GM18867 (cell line): ENCODE results near the gene TMEM255B.

ENCODE experiments used
- ATAC-seq: cut with Tn5 transposase; IDR thresholded peaks from one replicate; pipeline ENCODE4 v1.9.1; 2021; ENCODE audit warnings: mild to moderate bottlenecking, moderate library complexity; ENCODE audit not compliant: unreplicated experiment

The TMEM255B gene

DNA sequence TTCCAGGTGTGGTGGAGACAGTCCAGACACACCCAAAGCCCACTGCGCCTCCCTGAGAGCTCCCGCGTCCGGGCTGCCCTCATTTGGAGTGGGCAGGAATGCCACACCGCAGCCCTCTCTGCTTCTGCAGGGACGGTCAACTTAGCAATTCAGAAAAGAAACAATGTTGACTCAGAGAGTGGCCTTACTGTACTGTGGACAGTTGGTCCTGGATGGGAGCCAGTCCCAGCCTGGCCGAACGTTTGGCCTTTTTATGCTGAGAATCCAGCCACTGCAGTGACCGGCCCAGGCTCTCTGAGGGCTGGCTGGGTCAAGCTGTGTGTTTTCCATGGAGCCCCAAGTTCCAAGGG lies 97.7 kb downstream of the TMEM255B start:
- no peak for ATAC-seq

DNA sequence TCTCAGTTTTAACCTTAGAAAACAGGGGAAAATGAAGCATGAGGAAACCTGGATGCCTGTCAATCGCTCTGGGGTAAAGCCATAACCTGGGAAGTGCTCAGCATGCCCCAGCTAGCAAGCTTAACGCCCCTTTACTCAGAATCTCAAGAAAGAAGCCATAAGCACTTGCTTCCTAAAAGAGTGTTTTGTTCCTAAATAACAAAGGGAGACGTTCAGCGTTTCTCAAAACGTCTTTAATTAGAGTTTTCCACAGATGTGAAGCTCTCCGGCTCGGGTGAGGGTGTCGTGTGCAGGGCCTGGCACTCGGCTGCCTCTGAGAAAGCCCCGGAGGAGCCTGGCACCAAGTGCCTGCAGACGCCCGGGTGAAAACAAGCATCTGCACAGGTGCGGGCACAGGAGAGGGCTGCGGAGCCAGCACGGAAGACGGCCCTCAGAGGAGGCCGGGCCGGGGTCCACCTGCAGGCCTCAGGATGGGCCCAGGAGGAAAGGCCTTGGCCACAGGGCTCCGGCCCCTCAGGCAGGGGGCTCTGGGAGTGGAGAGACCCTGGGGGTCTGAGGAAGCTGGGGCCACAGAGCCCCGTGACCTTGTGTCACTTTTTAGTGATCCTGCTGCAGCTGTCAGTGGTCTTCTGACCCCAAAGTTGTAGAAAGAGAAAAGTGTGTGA lies 98.6 kb downstream of the TMEM255B start:
- ATAC-seq = no peak

DNA sequence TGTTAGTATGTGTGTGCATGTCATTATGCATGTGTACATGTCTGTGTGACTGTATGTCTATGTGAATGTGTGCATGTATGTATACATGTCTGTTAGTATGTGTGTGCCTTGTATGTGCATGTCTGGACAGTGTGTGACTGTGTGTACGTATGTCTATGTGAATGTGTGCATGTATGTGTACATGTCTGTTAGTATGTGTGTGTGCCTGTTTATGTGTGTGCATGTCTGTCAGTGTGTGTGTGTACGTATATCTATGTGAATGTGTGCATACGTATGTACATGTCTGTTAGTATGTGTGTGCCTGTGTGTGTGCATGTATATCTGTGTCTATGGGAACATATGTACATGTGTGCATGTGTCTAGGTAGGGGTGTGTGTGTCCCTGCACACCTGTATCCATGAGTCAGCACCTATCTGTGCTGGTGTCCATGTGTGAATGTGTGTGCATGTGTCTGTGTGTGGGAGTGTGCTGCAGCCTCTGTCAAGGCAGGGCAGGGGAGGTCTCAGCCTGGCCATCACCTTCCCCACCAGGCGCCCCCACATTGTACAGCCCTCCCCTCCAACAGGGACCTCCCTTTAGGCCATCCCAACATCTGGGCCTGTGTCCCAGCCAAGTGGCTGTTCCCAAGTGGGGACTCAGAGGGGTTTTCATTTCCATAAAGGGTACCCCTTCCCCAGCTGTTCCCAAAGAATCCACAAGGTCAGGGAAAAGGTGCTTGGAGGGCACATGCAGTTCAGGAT lies 100.5 kb downstream of the TMEM255B start:
- no peak for ATAC-seq

DNA sequence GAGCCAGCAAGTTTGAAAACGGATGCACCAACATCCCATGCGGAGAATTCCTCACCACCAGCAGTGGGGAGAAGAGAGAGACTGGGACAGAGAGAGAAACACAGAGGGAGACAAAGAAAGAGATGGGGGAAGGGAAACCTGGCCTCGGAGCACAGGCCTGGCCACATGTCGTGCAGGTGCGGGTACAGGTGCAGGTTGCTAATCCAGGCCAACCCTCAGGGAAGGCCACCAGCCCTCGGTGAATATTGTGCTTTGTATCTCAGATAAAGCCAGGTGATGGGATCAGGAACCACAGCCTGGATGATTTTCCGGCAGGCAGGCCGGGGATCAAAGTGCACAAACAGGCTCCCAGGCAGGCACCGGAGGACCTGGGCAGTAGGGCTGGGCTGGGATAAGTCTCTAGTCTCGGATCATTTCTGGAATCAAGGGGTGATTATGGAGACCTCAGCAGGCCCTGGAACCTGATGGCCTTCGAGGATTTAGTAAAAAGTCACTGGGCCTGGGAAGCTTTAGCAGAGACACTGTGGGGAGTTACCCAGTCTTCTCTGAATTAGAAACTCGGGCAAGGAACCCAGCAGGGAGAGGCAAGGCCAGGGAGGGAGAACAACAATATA lies 101.1 kb downstream of the TMEM255B start:
- no peak for ATAC-seq

DNA sequence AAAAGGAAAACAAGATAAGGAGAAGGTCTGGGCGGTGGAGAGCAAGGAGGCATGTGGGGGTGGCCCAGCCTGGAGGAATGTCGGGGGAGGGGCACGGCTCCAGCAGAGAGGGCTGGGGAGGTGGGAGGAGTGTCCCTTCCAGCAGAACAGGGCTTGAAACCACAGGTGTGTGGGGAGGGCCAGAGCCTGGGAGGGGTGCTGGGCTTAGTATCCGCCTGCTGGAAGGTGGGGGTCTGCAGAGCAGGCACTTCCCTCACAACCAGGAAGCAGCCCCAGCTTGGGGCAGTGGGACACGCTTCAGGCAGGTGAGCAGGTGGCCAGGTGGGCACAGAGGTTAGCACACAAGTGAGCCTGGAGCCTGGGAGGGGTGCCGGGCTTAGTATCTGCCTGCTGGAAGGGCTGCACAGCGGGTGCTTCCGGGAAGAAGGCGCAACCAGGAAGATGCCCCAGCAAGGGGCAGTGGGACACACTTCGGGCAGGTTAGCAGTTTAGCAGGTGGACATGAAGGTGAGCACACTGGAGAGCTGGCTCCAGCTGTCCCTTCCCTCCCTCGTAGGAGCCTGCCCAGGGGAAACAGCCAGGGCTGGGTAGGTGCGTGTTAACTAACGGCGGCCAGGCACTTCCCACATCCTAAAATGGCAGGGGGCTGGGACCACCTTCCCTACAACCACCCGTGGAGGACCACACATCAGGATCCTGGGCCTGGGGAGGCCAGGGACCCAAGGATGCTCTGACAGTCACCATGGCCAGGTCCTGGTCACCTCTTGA lies 101.8 kb downstream of the TMEM255B start:
- ATAC-seq = no peak

DNA sequence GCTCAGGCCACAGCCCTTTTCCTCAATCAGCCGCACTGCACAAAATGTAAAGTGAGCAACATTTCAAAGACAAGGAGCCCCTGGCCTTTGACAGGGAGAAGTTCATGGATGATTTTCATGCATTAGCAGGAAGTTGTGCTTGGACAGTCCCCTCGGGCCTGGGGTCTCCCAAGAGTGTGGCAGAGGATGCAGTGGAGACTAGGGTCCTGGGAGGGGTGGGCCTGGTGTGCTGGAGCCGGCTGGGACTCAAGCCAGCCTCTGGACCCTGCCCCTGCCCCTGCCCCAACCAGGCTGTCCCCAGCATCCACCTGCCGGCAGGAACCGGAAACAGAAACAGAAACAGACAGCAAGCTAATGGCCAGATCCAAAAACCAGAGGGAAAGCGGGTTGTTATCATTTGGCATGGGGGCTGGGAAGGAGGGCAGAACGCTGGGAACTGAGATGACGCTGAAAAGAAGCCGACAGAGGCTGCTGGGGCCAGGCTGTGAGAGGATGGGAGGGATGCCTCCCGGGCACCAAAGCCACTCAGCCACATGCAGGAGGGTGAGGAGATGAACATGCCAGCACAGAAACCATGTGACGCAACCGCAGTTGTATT lies 102.5 kb downstream of the TMEM255B start:
- no peak for ATAC-seq

DNA sequence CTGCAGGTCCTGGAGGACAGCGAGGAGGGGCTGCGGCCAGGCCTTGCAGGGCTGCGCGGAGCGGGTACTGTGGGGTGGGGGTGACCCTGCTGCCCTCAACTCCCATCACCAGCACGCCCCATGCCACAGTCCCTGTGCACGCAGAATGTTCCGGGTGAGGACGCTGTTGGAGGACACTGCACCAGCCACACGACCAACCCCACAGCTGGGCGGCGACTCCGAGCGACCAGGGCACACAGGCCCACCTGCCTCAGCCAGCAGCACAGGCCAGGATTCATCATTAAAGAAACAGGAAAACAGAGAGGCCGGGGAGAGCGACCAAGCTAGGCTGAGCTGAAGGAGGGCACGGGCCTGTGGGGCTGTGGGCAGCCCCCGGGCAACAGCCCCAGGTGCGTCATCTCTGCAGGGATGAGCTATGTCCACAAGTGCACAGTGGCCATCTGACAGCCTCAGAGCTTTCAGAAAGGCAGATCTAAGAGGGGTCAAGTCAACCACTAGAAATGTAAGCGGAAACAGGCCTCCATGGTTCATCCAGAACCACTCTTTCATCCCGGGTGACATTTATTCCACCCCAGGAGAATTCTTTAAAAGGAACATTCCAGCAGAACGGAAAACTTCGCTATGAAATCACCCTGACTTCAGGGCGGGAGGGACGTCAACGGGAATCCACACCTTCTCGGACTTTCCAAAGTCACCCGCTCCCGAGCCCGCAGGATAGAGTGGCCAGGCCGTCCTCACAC lies 103.3 kb downstream of the TMEM255B start:
- ATAC-seq = no peak

DNA sequence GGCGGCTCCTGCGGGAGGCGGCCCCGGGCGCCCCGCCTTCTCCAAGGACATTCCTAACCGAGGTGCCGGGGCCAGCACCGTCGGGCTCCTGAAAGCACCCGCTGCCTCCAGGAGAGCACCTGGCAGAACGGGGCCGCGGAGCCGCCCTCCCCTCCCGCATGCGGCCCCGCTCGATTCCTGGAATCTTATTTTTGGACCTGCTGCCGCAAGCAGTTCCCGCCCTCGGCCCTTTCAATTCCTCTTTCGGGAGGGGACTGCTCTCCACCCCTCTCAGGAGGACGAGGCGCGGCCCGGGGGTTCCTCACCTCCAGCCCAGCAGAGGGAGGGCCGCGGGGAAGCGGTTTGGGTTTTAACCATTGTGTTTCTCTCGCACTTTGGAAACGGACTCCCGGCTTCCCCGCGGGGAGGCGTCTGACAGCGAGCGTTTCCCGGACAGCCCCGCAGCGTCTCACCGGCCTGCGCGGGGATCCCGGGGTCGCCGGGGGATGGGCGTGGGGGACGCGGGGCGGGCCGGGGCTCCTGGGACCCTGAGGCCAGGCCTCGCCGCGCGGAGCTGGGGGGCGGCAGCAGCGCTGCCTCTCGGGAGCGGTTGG lies 104.0 kb downstream of the TMEM255B start:
- no peak for ATAC-seq

DNA sequence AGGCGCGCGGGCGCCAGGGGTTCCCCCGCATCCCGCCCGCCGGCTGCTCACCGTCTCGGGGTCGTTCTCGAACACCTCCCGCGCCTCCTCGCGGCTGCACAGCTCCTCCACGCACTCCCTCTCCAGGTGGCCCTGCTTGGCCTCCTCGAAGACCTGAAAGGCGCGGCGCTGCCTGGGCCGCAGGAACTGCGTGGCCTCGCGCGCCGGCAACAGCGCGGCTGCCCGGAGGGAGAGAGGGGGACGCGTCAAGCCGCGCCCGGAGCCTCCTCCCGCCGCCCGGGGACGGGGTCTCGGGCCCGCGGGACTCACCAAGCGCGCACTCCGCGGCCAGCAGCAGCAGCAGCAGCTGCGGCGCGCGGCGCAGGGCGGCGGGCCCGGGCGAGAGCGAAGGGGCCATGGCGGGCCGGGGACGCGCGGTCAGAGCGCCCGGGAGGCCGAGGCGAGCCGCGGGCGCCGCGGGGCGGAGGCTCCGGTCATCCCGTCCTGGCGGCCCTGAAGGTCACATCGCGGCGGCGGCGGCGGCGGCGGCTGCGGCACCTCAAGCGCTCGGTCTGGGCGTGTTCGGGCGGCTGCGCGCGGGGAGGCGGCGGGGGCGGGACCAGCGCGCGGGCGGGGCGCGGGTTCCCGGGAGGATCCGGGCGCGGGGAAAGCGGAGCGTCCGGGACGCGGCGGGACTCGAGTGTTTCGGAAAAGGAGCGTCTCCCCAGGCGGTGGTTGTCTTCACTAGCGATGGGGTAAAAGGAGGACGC lies 104.7 kb downstream of the TMEM255B start, which contains the start of gene GAS6:
Gene GAS6, minus strand, starts transcription at position 553 of the 749 bp plus-strand sequence. Its CDS starts 156 bp downstream, at position 397.
- no peak for ATAC-seq

DNA sequence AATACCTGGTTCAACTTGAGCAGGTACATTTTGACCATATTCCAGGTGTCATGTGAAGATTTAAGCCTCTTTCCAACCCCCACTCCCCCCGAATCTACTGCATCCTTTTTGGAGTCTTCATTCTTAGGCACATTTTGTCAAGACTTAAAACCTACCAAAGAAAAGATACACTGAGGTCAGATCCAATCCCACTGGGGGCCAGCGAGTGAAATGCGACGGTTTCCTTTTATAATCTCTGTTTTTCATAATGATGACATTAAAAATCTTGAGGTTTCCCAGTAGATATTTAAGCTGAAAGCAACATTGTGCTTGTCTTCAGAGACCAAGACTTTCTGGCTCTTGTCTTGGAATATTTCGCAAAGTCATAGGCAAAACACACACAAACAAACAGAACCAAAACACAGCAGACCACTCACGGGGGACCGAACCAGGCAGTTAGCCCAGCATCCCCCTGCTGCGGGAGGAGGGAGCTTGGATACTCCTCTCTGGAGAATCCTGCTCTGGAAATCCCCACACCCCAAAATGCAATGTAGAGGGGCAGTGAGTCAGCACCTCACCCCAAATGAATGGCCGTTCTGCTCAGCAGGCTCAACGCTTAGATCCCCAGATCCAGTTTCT lies 105.4 kb downstream of the TMEM255B start:
- ATAC-seq = no peak

DNA sequence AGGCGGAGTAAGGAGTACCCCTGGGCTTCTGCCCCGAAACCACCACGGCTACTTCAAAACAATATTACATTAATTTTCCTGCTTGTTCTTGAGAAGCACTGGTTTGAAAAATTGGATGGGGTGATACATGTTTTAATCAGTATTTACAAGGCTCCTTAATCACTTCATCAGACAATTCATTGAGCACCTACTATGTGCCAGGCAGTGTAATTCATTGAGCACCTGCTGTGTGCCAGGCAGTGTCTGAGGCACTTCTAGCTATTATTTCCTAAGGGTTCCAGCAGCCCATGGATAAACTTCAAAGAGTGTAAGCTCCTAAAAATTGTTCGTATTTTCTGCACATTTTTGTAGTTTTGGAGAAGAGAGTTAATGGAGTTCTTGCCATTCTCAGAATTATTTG lies 106.4 kb downstream of the TMEM255B start:
- ATAC-seq = no peak
